ENCODE measurements around the gene WDR13. TPM values are rescaled to one million over a fixed set of nuclear protein-coding genes. Genes with fewer than 3 reads are reported as not detected.
A peak's percentile ranks its signal among the peaks of the same experiment; 100 is the strongest.

The WDR13 gene
- total and polyA plus RNA-seq, 4 donors, result 48.0 to 137 (median 131) TPM

DNA sequence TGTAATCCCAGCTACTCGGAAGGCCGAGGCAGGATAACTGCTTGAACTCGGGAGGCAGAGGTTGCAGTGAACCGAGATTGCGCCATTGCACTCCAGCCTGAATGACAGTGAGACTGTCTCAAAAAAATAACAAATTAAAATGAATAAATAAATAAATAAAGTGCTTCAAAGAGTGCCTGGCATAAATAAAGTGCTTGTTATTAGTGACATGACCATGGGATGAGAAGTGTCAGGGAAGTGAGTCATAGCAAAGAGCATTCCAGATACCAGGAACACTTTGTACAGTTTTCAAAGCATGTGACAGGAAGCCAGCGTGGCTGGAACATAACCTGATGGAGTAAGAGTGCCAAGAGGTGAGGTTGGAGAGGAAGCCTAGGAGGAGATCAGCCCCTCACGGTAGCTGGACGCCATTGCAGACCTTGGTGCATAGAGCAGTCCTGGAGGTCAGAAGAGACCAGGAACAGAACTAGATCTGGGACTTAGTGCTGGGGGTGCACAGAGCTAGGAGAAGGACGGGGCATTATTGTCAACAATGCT lies 6.0 kb upstream of the WDR13 start:
- no peak for DNase-seq (ENCODE audit: low read depth in 4 of 6, low spot score in 6 of 6)
- H3K4me1 ChIP-seq (ENCODE audit: control insufficient read depth, insufficient read depth, low read length), result no peaks in the 10 kb centered on the region
- no peaks in the 10 kb centered on the region for H3K36me3 ChIP-seq (ENCODE audit: control insufficient read depth, insufficient read depth, low read length)
- H3K4me3 ChIP-seq (ENCODE audit: low read depth, low read length), result no peak overlapping the region
- no peak overlapping the region for H3K27ac ChIP-seq (ENCODE audit: low read depth, low read length)
- no peaks in the 10 kb centered on the region for H3K27me3 ChIP-seq (ENCODE audit: control insufficient read depth, insufficient read depth, low read length)
- WGBS (ENCODE audit: insufficient coverage), result 77% methylated on average over 7 of the region's 9 CpGs
- no peaks in the 10 kb centered on the region for H3K9me3 ChIP-seq (ENCODE audit: control insufficient read depth, insufficient read depth, low read length)

DNA sequence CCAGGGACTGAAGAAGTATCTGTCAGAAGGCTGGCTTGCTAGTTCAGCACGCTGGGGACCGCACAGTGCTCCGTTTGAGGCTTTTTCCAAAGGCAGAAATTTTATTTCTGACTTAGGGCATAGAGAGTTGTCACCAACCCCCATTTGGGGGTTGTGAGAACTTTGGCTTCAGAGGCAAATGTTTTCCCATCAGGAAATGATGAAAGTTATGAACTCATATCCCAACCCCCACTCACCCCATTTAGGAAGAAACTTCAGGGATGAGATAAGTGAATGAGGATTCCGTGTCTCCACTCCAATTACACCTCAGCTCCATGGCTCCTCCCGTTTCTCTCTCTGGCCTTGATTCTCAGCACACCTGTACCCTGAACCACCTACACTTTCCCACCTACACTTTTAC lies 4.3 kb upstream of the WDR13 start:
- no peak overlapping the region for H3K27ac ChIP-seq (ENCODE audit: low read depth, low read length)
- no peaks in the 10 kb centered on the region for H3K36me3 ChIP-seq (ENCODE audit: control insufficient read depth, insufficient read depth, low read length)
- no peaks in the 10 kb centered on the region for H3K9me3 ChIP-seq (ENCODE audit: control insufficient read depth, insufficient read depth, low read length)
- 78% methylated on average over 5 of the region's 5 CpGs for WGBS (ENCODE audit: insufficient coverage)
- H3K4me1 ChIP-seq (ENCODE audit: control insufficient read depth, insufficient read depth, low read length), result peaks cover under 1% of the 10 kb centered on the region
- no peak for DNase-seq (ENCODE audit: low read depth in 4 of 6, low spot score in 6 of 6)
- H3K4me3 ChIP-seq (ENCODE audit: low read depth, low read length), result no peak overlapping the region
- no peaks in the 10 kb centered on the region for H3K27me3 ChIP-seq (ENCODE audit: control insufficient read depth, insufficient read depth, low read length)

DNA sequence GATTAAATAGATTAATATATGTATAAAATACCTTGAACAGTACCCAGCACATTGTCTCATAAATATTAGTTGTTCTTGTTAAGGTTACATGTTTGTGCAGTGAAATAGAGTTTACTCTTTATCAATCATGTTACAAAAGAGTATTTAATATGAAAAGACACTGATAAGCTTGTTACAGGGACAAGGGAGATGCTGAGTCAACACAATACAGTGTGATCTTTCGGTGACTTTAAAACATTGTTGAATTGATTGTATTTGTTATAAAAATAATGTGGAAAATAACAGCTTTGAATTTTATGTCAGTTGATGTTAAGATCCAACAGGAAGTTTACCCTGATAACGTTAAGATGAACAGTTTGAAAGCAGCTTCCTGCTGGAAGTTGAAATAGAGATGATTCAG lies 1.4 kb upstream of the WDR13 start:
- H3K36me3 ChIP-seq (ENCODE audit: control insufficient read depth, insufficient read depth, low read length), result peaks cover 23% of the 10 kb centered on the region
- DNase-seq (ENCODE audit: low read depth in 4 of 6, low spot score in 6 of 6), result no peak

DNA sequence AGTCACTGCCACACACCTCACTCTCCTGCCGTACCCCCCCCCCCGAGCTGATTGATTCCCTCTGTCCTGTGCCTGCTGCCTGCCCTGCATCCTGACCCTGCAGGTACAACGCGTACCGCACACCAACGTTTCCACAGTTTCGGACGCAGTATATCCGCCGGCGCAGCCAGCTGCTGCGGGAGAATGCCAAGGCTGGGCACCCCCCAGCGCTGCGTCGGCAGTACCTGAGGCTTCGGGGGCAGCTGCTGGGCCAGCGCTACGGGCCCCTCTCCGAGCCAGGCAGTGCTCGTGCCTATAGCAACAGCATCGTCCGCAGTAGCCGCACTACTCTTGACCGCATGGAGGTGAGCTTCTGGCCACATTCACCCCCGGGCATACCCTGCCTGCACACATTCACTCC lies 1.3 kb downstream of the WDR13 start:
- peaks cover 42% of the 10 kb centered on the region for H3K36me3 ChIP-seq (ENCODE audit: control insufficient read depth, insufficient read depth, low read length)
- no peak for DNase-seq (ENCODE audit: low read depth in 4 of 6, low spot score in 6 of 6)
- no peak overlapping the region for H3K27ac ChIP-seq (ENCODE audit: low read depth, low read length)
- 90% methylated on average over 24 of the region's 25 CpGs for WGBS (ENCODE audit: insufficient coverage)
- peaks cover 10% of the 10 kb centered on the region for H3K4me1 ChIP-seq (ENCODE audit: control insufficient read depth, insufficient read depth, low read length)
- H3K27me3 ChIP-seq (ENCODE audit: control insufficient read depth, insufficient read depth, low read length), result no peaks in the 10 kb centered on the region
- peak overlapping the region; percentile 76 for H3K4me3 ChIP-seq (ENCODE audit: low read depth, low read length)
- no peaks in the 10 kb centered on the region for H3K9me3 ChIP-seq (ENCODE audit: control insufficient read depth, insufficient read depth, low read length)

More for the DNA sequence above, 1.4 kb upstream of the WDR13 start:
- Histone ChIP-seq H3K27ac (ENCODE audit: low read depth, low read length) (no peak overlapping the region), H3K4me1 (ENCODE audit: control insufficient read depth, insufficient read depth, low read length) (peaks cover 10% of the 10 kb centered on the region), H3K9me3 (ENCODE audit: control insufficient read depth, insufficient read depth, low read length) (no peaks in the 10 kb centered on the region), H3K4me3 (ENCODE audit: low read depth, low read length) (no peak overlapping the region), H3K27me3 (ENCODE audit: control insufficient read depth, insufficient read depth, low read length) (no peaks in the 10 kb centered on the region)
- 50% methylated on average over 1 of the region's 2 CpGs for WGBS (ENCODE audit: insufficient coverage)

DNA sequence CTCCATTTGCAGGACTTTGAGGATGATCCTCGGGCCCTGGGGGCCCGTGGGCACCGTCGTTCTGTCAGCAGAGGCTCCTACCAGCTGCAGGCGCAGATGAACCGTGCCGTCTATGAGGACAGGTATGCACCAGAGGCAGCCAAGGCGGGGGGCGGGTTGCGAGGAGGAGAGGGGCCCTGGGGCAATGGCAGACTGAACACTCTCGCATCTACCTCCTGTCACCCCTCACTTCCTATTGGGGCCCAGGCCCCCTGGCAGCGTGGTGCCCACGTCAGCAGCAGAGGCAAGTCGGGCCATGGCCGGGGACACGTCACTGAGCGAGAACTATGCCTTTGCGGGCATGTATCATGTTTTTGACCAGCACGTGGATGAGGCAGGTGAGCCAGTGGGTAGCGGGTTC lies 2.0 kb downstream of the WDR13 start:
- peaks cover 48% of the 10 kb centered on the region for H3K36me3 ChIP-seq (ENCODE audit: control insufficient read depth, insufficient read depth, low read length)
- H3K27me3 ChIP-seq (ENCODE audit: control insufficient read depth, insufficient read depth, low read length), result no peaks in the 10 kb centered on the region
- 90% methylated on average over 19 of the region's 20 CpGs for WGBS (ENCODE audit: insufficient coverage)
- H3K27ac ChIP-seq (ENCODE audit: low read depth, low read length), result no peak overlapping the region
- no peak for DNase-seq (ENCODE audit: low read depth in 4 of 6, low spot score in 6 of 6)
- H3K4me1 ChIP-seq (ENCODE audit: control insufficient read depth, insufficient read depth, low read length), result peaks cover 10% of the 10 kb centered on the region
- no peaks in the 10 kb centered on the region for H3K9me3 ChIP-seq (ENCODE audit: control insufficient read depth, insufficient read depth, low read length)
- no peak overlapping the region for H3K4me3 ChIP-seq (ENCODE audit: low read depth, low read length)

DNA sequence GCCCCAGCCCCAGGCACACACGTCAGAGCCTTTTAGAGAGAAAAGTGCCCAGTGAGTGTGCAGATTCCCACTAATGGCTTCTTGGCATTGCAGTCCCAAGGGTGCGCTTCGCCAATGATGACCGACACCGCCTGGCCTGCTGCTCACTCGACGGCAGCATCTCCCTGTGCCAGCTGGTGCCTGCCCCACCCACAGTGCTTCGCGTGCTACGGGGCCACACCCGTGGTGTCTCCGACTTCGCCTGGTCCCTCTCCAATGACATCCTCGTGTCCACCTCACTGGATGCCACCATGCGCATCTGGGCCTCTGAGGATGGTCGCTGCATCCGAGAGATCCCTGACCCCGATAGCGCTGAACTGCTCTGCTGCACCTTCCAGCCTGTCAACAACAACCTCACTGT lies 2.9 kb downstream of the WDR13 start:
- Histone ChIP-seq H3K36me3 (ENCODE audit: control insufficient read depth, insufficient read depth, low read length) (peaks cover 57% of the 10 kb centered on the region), H3K4me1 (ENCODE audit: control insufficient read depth, insufficient read depth, low read length) (peaks cover 10% of the 10 kb centered on the region), H3K27me3 (ENCODE audit: control insufficient read depth, insufficient read depth, low read length) (no peaks in the 10 kb centered on the region), H3K9me3 (ENCODE audit: control insufficient read depth, insufficient read depth, low read length) (no peaks in the 10 kb centered on the region), H3K27ac (ENCODE audit: low read depth, low read length) (no peak overlapping the region), H3K4me3 (ENCODE audit: low read depth, low read length) (no peak overlapping the region)
- 82% methylated on average over 15 of the region's 19 CpGs for WGBS (ENCODE audit: insufficient coverage)
- no peak for DNase-seq (ENCODE audit: low read depth in 4 of 6, low spot score in 6 of 6)

DNA sequence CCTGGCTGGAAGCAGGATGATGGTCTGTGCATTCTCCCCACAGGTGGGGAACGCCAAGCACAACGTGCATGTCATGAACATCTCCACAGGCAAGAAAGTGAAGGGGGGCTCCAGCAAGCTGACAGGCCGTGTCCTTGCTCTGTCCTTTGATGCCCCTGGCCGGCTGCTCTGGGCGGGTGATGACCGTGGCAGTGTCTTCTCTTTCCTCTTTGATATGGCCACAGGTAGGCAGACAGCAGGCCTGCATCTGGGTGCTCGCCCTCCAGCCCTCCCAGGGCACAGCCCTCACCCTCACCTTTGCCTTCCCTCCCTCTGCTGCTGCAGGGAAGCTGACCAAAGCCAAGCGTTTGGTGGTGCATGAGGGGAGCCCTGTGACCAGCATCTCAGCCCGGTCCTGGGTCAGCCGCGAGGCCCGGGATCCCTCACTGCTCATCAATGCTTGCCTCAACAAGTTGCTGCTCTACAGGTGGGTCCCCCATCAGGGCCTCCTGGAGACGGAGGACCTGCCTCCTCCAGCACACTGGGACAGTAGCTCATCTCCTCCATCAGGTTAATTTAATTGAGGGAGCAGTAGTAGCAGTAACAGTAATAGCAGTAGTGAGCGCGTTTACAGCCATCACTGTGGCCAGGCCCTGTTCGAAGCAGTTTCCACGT lies 4.6 kb downstream of the WDR13 start:
- DNase-seq (ENCODE audit: low read depth in 4 of 6, low spot score in 6 of 6), result no peak
- no peaks in the 10 kb centered on the region for H3K27me3 ChIP-seq (ENCODE audit: control insufficient read depth, insufficient read depth, low read length)
- 75% methylated on average over 12 of the region's 17 CpGs for WGBS (ENCODE audit: insufficient coverage)
- no peaks in the 10 kb centered on the region for H3K9me3 ChIP-seq (ENCODE audit: control insufficient read depth, insufficient read depth, low read length)
- peaks cover 10% of the 10 kb centered on the region for H3K4me1 ChIP-seq (ENCODE audit: control insufficient read depth, insufficient read depth, low read length)
- H3K27ac ChIP-seq (ENCODE audit: low read depth, low read length), result no peak overlapping the region
- H3K36me3 ChIP-seq (ENCODE audit: control insufficient read depth, insufficient read depth, low read length), result peaks cover 61% of the 10 kb centered on the region
- no peak overlapping the region for H3K4me3 ChIP-seq (ENCODE audit: low read depth, low read length)

DNA sequence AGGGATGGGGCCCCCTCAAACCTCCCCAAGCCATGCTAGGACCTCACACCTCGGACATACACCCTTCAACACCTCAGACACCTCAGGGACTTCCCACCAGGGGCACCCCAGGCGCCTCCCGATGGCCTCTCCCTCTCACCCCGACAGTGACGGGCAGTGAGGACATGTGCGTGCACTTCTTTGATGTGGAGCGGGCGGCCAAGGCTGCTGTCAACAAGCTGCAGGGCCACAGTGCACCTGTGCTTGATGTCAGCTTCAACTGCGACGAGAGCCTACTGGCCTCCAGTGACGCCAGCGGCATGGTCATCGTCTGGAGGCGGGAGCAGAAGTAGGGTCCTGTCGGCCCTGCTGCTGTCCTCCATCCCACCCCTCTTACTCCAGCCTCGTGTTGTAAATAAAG lies 7.4 kb downstream of the WDR13 start:
- H3K27ac ChIP-seq (ENCODE audit: low read depth, low read length), result no peak overlapping the region
- H3K4me3 ChIP-seq (ENCODE audit: low read depth, low read length), result no peak overlapping the region
- H3K4me1 ChIP-seq (ENCODE audit: control insufficient read depth, insufficient read depth, low read length), result no peaks in the 10 kb centered on the region
- H3K9me3 ChIP-seq (ENCODE audit: control insufficient read depth, insufficient read depth, low read length), result no peaks in the 10 kb centered on the region
- DNase-seq (ENCODE audit: low read depth in 4 of 6, low spot score in 6 of 6), result no peak
- H3K36me3 ChIP-seq (ENCODE audit: control insufficient read depth, insufficient read depth, low read length), result peaks cover 48% of the 10 kb centered on the region
- 82% methylated on average over 15 of the region's 16 CpGs for WGBS (ENCODE audit: insufficient coverage)
- H3K27me3 ChIP-seq (ENCODE audit: control insufficient read depth, insufficient read depth, low read length), result no peaks in the 10 kb centered on the region

DNA sequence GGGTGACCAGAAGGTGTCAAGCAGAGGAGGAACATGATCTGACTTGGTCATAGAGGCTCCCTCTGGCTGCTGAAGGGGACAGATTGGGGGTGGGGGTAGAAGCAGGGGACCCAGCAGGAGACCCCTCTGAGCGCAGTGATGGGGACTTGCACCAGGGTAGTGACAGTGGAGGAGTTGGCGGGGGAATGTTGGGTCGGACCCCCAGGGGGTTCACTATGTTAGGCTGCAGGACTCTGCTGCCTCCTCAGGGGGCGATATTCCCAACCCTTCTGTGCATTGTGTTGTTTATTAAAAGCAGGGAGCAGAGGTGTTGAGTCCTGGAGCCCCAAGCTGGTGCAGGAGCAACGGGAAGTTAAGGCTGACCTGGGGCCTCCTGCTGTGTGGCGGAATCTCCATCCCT lies 8.8 kb downstream of the WDR13 start:
- Histone ChIP-seq H3K27ac (ENCODE audit: low read depth, low read length) (no peak overlapping the region), H3K4me1 (ENCODE audit: control insufficient read depth, insufficient read depth, low read length) (no peaks in the 10 kb centered on the region)

DNA sequence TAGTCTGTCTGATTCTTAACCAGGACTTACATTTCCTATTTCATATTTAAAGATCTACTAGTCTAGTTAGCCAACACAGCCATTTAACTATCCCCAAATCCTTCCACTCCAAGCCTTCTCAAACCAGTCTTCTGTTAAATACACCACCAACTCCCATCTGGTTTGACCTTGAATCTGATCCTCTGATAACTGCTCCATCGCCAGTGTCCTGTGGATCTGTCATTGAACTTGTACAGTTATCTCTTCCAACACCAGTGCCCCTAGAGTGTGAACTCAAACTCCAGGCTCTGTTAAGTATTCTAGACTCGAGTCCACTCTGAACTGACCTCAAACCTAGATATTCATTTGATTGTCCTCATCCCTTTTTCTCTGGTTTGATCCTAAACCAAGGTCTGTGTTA lies 14.4 kb downstream of the WDR13 start:
- 61% methylated on average over 2 of the region's 2 CpGs for WGBS (ENCODE audit: insufficient coverage)
- no peaks in the 10 kb centered on the region for H3K36me3 ChIP-seq (ENCODE audit: control insufficient read depth, insufficient read depth, low read length)
- DNase-seq (ENCODE audit: low read depth in 4 of 6, low spot score in 6 of 6), result no peak
- no peak overlapping the region for H3K4me3 ChIP-seq (ENCODE audit: low read depth, low read length)
- no peak overlapping the region for H3K27ac ChIP-seq (ENCODE audit: low read depth, low read length)
- H3K4me1 ChIP-seq (ENCODE audit: control insufficient read depth, insufficient read depth, low read length), result no peaks in the 10 kb centered on the region
- H3K9me3 ChIP-seq (ENCODE audit: control insufficient read depth, insufficient read depth, low read length), result no peaks in the 10 kb centered on the region
- H3K27me3 ChIP-seq (ENCODE audit: control insufficient read depth, insufficient read depth, low read length), result no peaks in the 10 kb centered on the region

More for the DNA sequence above, 8.8 kb downstream of the WDR13 start:
- DNase-seq (ENCODE audit: low read depth in 4 of 6, low spot score in 6 of 6), result no peak
- 56% methylated on average over 4 of the region's 6 CpGs for WGBS (ENCODE audit: insufficient coverage)
- Histone ChIP-seq H3K4me3 (ENCODE audit: low read depth, low read length) (no peak overlapping the region), H3K27me3 (ENCODE audit: control insufficient read depth, insufficient read depth, low read length) (no peaks in the 10 kb centered on the region), H3K9me3 (ENCODE audit: control insufficient read depth, insufficient read depth, low read length) (no peaks in the 10 kb centered on the region), H3K36me3 (ENCODE audit: control insufficient read depth, insufficient read depth, low read length) (peaks cover 36% of the 10 kb centered on the region)
